ENCODE measurements around the gene LHFPL6. TPM values are rescaled to one million over a fixed set of nuclear protein-coding genes. Genes with fewer than 3 reads are reported as not detected.

LHFPL6 gene
- total and polyA plus RNA-seq, 2 experiments from 2014 or later: 7.8 to 9.5 TPM

DNA sequence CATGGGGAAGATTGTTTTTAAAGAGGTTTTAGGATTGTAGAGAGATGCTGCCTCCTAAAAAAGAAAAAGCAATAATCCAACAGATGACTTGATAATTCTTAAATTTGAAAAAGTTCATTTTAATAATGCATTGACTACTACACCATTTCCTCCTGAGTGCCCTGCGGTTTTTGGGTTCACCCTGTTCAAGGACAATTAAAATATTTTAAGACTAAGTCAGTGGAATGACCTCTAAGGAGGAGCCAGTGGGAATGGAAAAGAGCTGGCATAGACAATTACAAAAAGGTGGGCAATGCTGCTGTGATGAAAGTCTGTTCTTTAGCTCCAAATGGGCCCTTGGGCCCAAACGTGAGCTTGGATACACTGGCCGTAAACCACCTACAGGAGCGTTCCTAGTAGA lies 217.8 kb downstream of the LHFPL6 start (continued):
- TF ChIP-seq ZNF462 (CRISPR knock-in tag; IDR thresholded peaks at IDR 0.05) (no peak), ZNF331 (CRISPR knock-in tag; IDR thresholded peaks at IDR 0.05; ENCODE audit: low read depth) (no peak), JUNB (IDR thresholded peaks at IDR 0.05; ENCODE audit: unreplicated experiment) (no peak)

DNA sequence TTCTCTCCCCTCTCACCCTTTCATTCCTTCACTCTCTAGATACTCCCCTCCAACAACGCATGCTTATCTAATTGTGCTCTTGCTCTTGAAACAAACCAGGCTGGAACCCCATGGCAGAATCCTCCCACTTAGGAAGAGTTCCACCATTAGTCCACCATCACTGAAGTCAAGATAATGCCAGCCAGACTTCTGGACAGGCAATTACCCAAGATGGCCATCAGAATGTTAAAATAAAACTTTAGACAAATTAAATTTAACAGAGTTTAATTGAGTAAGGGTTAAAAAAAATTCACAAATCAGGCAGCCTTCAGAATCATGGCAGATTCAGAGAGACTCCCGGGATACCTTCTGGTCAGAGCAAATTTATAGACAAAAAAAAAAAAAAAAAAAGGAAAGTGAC lies 221.5 kb downstream of the LHFPL6 start:
- peaks cover 96% of the 10 kb centered on the region for H3K27me3 ChIP-seq (ENCODE audit: insufficient read depth)

More for the DNA sequence above, 221.5 kb downstream of the LHFPL6 start:
- H3K27me3 Mint-ChIP-seq (ENCODE audit: insufficient read depth, low read depth, poor library complexity): peaks cover 66% of the 10 kb centered on the region
- TF ChIP-seq CREB1 (CRISPR knock-in tag; IDR thresholded peaks at IDR 0.05; ENCODE audit: low read depth) (no peak), CTCF (conservative IDR thresholded peaks at IDR 0.05; ENCODE audit: low read depth in 2 of 2) (no peak), NANOG (IDR thresholded peaks at IDR 0.05; ENCODE audit: borderline replicate concordance) (no peak), EZH2 (IDR thresholded peaks at IDR 0.05; ENCODE audit: low read depth, unreplicated experiment) (no peak), ZNF462 (CRISPR knock-in tag; IDR thresholded peaks at IDR 0.05) (no peak), EZH2phosphoT487 (IDR thresholded peaks at IDR 0.05; ENCODE audit: unreplicated experiment) (no peak)
- H4K20me1 ChIP-seq (replicated peaks; ENCODE audit: insufficient read depth): peaks cover 34% of the 10 kb centered on the region
- H3K27ac ChIP-seq (ENCODE audit: low read depth): no peak overlapping the region
- peaks cover 19% of the 10 kb centered on the region; the same call in 2 of the 3 replicates for H3K4me1 Mint-ChIP-seq
- ATAC-seq (no peak), DNase-seq (ENCODE audit: low spot score) (no peak)
- H3K4me2 ChIP-seq: no peak overlapping the region
- H3K9me3 Mint-ChIP-seq: peaks cover 18% of the 10 kb centered on the region
- H3K4me3 Mint-ChIP-seq: no peak overlapping the region
- no peaks in the 10 kb centered on the region for H3F3A ChIP-seq (replicated peaks; ENCODE audit: low read depth)
- no peak overlapping the region for H3K27ac Mint-ChIP-seq
- peaks cover 15% of the 10 kb centered on the region for H3K4me1 ChIP-seq (ENCODE audit: insufficient read depth)
- peaks cover 11% of the 10 kb centered on the region; the same call in 2 of the 3 replicates for H3K36me3 Mint-ChIP-seq (ENCODE audit: low read depth)
- H2AFZ ChIP-seq: no peak overlapping the region
- H3K36me3 ChIP-seq (ENCODE audit: insufficient read depth): no peaks in the 10 kb centered on the region
- no peaks in the 10 kb centered on the region for H3K79me2 ChIP-seq (replicated peaks; ENCODE audit: insufficient read depth)
- H3K9me2 ChIP-seq (ENCODE audit: insufficient read depth): no peaks in the 10 kb centered on the region
- H3K4me3 ChIP-seq: no peak overlapping the region

All from GM23338 (cell line).